Skeletal muscle tissue (tissue), 4 donors: ENCODE data around the gene G2E3. TPM values are rescaled to one million over a fixed set of nuclear protein-coding genes. Genes with fewer than 3 reads are reported as not detected.
A peak's percentile ranks its signal among the peaks of the same experiment; 100 is the strongest.

Source experiments
- H3K27ac ChIP-seq: one replicate; pipeline ENCODE4 v1.7.0; 2013; ENCODE audit warnings: mild to moderate bottlenecking, low read depth, low read length, inconsistent platforms
- H3K27me3 ChIP-seq, 3 donors: one replicate each; pipeline ENCODE4 v1.7.0; 2013; ENCODE audit warnings: low read length in 3 of 3; ENCODE audit not compliant: control insufficient read depth in 3 of 3, insufficient read depth in 3 of 3
- H3K36me3 ChIP-seq, 3 donors: one replicate each; pipeline ENCODE4 v1.7.0; 2013; ENCODE audit warnings: low read length in 3 of 3; ENCODE audit not compliant: control insufficient read depth in 3 of 3, insufficient read depth in 3 of 3
- H3K4me1 ChIP-seq, 3 donors: one replicate each; pipeline ENCODE4 v1.7.0; 2013; ENCODE audit warnings: low read length in 3 of 3, mild to moderate bottlenecking in 3 of 3; ENCODE audit not compliant: control insufficient read depth in 3 of 3, insufficient read depth in 3 of 3
- H3K4me3 ChIP-seq, 3 donors: one replicate each; pipeline ENCODE4 v1.7.0; 2013; ENCODE audit warnings: low read length in 3 of 3
- H3K9ac ChIP-seq, 3 donors: one replicate each; pipeline ENCODE4 v1.7.0; 2013; ENCODE audit warnings: low read length in 3 of 3, mild to moderate bottlenecking in 3 of 3, moderate library complexity in 2 of 3, low read depth in 1 of 3
- H3K9me3 ChIP-seq, 3 donors: one replicate each; pipeline ENCODE4 v1.7.0; 2013; ENCODE audit warnings: low read length in 3 of 3; ENCODE audit not compliant: control insufficient read depth in 3 of 3
- total RNA-seq: library from RNA; depleted of rRNA; stranded (reverse); fragments of >200 nt; gene quantifications from one replicate; pipeline ENCODE4 v1.2.3, GENCODE V29; 2014
- donor health status: Osteomylitis.

Gene G2E3
- total RNA-seq, 1 donor from 2014 or later, result 9.9 TPM

GRCh38 chr14:30559638-30560091 is 707 bp downstream of the G2E3 start:
- H3K9ac ChIP-seq, result peak overlapping the region; percentile 85 to 93 (median 89)
- no peaks in the 10 kb centered on the region for H3K36me3 ChIP-seq
- peak overlapping the region; percentile 73 for H3K27ac ChIP-seq
- H3K9me3 ChIP-seq, result no peaks in the 10 kb centered on the region
- H3K4me3 ChIP-seq, result peak overlapping the region; percentile 89 to 98 (median 96)
- no peaks in the 10 kb centered on the region for H3K27me3 ChIP-seq
- peaks cover 4 to 12% (median 7%) of the 10 kb centered on the region in 3 donors for H3K4me1 ChIP-seq

- no peak overlapping the region for H3K4me3 ChIP-seq
- H3K27ac ChIP-seq, result no peak overlapping the region
- H3K36me3 ChIP-seq, result no peaks in the 10 kb centered on the region
- peak overlapping the region in 1 of 3 donors; percentile 7 for H3K9ac ChIP-seq
- peaks cover 4 to 12% (median 7%) of the 10 kb centered on the region in 3 donors for H3K4me1 ChIP-seq
- no peaks in the 10 kb centered on the region for H3K9me3 ChIP-seq
- no peaks in the 10 kb centered on the region for H3K27me3 ChIP-seq
Measured at GRCh38 chr14:30560581-30560980, 1.6 kb downstream of the G2E3 start.

- Histone ChIP-seq H3K36me3 (no peaks in the 10 kb centered on the region), H3K9me3 (no peaks in the 10 kb centered on the region), H3K27me3 (no peaks in the 10 kb centered on the region), H3K9ac (no peak overlapping the region), H3K4me1 (peaks cover 4 to 15% (median 5%) of the 10 kb centered on the region in 3 donors), H3K4me3 (no peak overlapping the region), H3K27ac (no peak overlapping the region)
Measured at GRCh38 chr14:30564235-30564867, 5.4 kb downstream of the G2E3 start.

DNA sequence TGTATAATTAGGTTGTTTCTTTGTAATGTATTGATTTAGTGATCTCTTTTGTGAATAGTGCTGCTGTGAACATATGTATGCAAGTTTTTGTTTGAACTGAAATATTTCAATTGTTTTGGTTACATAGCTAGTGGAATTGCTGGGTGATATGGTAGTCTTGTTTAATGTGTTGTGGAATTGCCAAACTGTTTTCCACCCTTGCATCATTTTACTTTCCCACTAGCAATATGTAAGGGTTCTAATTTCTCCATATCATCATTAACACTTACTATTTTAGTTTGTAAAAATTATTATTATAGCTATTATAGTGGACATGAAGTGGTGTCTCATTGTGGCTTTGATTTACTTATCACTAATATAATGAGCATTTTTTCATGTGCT is 5.9 kb downstream of the G2E3 start:
- Histone ChIP-seq H3K27ac (no peak overlapping the region), H3K27me3 (no peaks in the 10 kb centered on the region), H3K36me3 (no peaks in the 10 kb centered on the region), H3K9me3 (no peaks in the 10 kb centered on the region), H3K9ac (no peak overlapping the region), H3K4me3 (no peak overlapping the region), H3K4me1 (peaks cover 4 to 11% (median 4%) of the 10 kb centered on the region in 3 donors)

- Histone ChIP-seq H3K27me3 (no peaks in the 10 kb centered on the region), H3K36me3 (no peaks in the 10 kb centered on the region), H3K4me1 (peaks cover 0 to 4% (median 3%) of the 10 kb centered on the region in 3 donors), H3K9me3 (no peaks in the 10 kb centered on the region), H3K27ac (no peak overlapping the region), H3K9ac (no peak overlapping the region), H3K4me3 (no peak overlapping the region)
Measured at GRCh38 chr14:30569216-30569902, 10.4 kb downstream of the G2E3 start.

GRCh38 chr14:30569903-30570226 is 10.9 kb downstream of the G2E3 start:
- Histone ChIP-seq H3K27me3 (no peaks in the 10 kb centered on the region), H3K4me3 (no peak overlapping the region), H3K9me3 (no peaks in the 10 kb centered on the region), H3K36me3 (no peaks in the 10 kb centered on the region), H3K27ac (no peak overlapping the region), H3K4me1 (peaks cover 0 to 4% (median 3%) of the 10 kb centered on the region in 3 donors), H3K9ac (no peak overlapping the region)

GRCh38 chr14:30572237-30572636 is 13.3 kb downstream of the G2E3 start:
- no peak overlapping the region for H3K27ac ChIP-seq
- no peaks in the 10 kb centered on the region for H3K27me3 ChIP-seq
- H3K9ac ChIP-seq, result no peak overlapping the region
- no peak overlapping the region for H3K4me3 ChIP-seq
- no peaks in the 10 kb centered on the region for H3K36me3 ChIP-seq
- H3K4me1 ChIP-seq, result peaks cover 0 to 4% (median 3%) of the 10 kb centered on the region in 3 donors
- H3K9me3 ChIP-seq, result no peaks in the 10 kb centered on the region

DNA sequence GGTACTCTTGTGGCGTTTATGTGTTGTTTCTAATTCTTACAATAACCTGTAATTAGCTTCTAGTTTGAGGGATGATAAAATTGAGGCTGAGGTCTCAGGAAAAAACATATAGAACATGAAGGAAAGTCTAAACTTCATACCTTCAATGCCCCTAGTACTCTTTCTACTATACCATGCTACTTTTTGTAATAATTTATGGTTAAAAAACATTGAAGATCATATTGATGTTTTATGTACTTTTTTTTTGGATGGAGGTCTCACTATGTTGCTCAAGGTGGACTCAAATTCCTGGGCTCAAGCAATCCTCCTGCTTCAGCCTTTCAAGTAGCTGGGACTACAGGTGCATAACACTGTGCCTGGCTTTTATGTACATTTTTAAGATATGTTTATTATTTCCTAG is 13.8 kb downstream of the G2E3 start:
- Histone ChIP-seq H3K27ac (no peak overlapping the region), H3K9me3 (no peaks in the 10 kb centered on the region), H3K9ac (no peak overlapping the region), H3K36me3 (no peaks in the 10 kb centered on the region), H3K4me3 (no peak overlapping the region), H3K27me3 (no peaks in the 10 kb centered on the region), H3K4me1 (peaks cover 0 to 4% (median 3%) of the 10 kb centered on the region in 3 donors)

DNA sequence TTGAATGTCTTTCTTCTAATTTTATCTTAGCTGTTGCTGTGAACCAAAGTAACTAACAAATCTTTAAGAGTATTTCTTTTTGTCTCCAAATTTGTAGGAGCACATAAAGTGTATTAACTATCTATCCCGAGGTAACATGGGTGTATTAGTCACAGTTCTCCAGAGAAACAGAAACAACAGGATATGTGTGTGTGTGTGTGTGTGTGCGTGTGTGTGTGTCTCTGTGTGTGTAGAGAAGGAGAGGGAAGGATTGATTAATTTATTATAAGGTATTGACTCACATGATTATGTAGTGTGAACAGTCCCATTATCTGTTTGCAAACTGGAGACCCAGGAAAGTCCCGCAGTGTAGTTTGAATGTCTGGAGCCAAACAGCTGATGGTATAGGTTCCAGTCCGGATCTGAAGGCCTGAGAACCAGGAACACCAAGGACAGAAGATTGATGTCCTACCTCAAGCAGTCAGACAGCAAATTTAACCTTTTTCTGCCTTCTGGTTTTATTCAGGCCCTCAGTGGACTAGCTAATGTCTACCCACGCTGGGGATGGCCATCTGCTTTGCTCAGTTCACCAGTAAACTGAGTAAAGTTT is 14.4 kb downstream of the G2E3 start:
- Histone ChIP-seq H3K4me3 (no peak overlapping the region), H3K9ac (no peak overlapping the region), H3K27me3 (no peaks in the 10 kb centered on the region), H3K4me1 (peaks cover 0 to 4% (median 3%) of the 10 kb centered on the region in 3 donors), H3K36me3 (no peaks in the 10 kb centered on the region), H3K27ac (no peak overlapping the region), H3K9me3 (no peaks in the 10 kb centered on the region)

DNA sequence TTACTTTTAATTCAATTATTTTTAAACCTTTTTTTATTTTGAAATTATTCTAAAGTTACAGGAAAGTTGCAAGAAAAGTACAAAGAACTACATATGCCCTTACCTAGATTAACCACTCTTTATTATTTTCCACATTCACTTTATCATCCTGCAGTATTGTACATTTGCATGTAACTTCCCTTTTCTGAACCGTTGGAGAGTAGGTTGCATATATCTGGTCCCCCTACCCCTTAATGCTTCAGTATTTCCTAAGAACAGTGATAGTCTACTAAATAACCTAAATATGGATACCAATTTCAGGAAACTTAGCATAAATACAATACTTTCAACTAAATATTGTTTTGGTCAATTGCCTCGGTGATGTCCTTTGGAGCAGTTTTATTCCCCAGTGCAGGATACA is 15.0 kb downstream of the G2E3 start:
- H3K27ac ChIP-seq, result no peak overlapping the region
- no peaks in the 10 kb centered on the region for H3K36me3 ChIP-seq
- peaks cover 0 to 4% (median 3%) of the 10 kb centered on the region in 3 donors for H3K4me1 ChIP-seq
- no peak overlapping the region for H3K9ac ChIP-seq
- no peaks in the 10 kb centered on the region for H3K9me3 ChIP-seq
- H3K4me3 ChIP-seq, result no peak overlapping the region
- no peaks in the 10 kb centered on the region for H3K27me3 ChIP-seq
